ENCODE data around the gene PTPN2. TPM values are rescaled to one million over a fixed set of nuclear protein-coding genes. Genes with fewer than 3 reads are reported as not detected.
"Not testable (repeated sequence)": the region's sequence is repeated elsewhere in the genome, so short reads cannot be mapped to it uniquely, and the experiment has no call there.

PTPN2 gene
- total and polyA plus RNA-seq, 2 experiments from 2014 or later = 49.9 to 65.5 TPM

DNA sequence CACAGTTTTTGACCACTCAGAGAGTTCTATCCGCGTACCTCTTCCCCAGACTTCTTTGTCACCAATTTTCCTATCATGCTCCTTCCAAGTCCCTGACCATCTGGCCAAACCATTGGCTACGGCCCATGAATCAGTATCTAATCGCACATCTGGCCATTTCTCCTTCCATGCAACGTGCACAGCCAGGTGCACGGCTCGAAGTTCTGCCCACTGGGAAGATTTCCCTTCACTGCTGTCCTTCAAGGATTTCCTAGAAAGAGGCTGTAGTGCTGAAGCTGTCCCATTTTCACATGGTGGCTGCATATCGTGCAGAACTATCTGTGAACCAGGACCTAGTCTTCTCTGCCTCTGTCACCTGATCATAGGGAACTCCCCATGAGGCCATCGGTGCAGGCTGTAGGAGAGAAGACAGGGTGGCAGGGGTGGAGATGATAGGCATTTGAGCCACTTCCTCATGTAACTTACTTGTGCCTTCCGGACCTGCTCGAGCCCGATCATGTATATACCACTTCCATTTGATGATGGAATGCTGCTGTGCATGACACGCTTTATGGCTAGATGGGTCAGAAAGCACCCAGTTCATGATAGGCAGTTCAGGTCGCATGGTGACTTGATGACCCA is 127.3 kb downstream of the PTPN2 start:
- not testable (repeated sequence) for H3K4me2 ChIP-seq; H3K4me1 Mint-ChIP-seq; H3K4me1 ChIP-seq (ENCODE audit: insufficient read depth)

GRCh38 chr18:12755606-12756005 is 128.4 kb downstream of the PTPN2 start:
- not testable (repeated sequence) for H3K27me3 ChIP-seq (ENCODE audit: insufficient read depth); H3K36me3 Mint-ChIP-seq (ENCODE audit: low read depth); H3K4me3 ChIP-seq; DNase-seq (ENCODE audit: low spot score); ATAC-seq; H3K4me1 Mint-ChIP-seq; H3K4me2 ChIP-seq; H3K79me2 ChIP-seq (replicated peaks; ENCODE audit: insufficient read depth); H3K27me3 Mint-ChIP-seq (ENCODE audit: insufficient read depth, low read depth, poor library complexity); H3K4me3 Mint-ChIP-seq; H3K27ac ChIP-seq (ENCODE audit: low read depth); H3F3A ChIP-seq (replicated peaks; ENCODE audit: low read depth); H2AFZ ChIP-seq; H4K20me1 ChIP-seq (replicated peaks; ENCODE audit: insufficient read depth); H3K9me3 Mint-ChIP-seq; H3K36me3 ChIP-seq (ENCODE audit: insufficient read depth); H3K4me1 ChIP-seq (ENCODE audit: insufficient read depth); H3K9me2 ChIP-seq (ENCODE audit: insufficient read depth); H3K27ac Mint-ChIP-seq

More for the DNA sequence above, 127.3 kb downstream of the PTPN2 start:
- not testable (repeated sequence) for H2AFZ ChIP-seq; H3K9me2 ChIP-seq (ENCODE audit: insufficient read depth); H3K79me2 ChIP-seq (replicated peaks; ENCODE audit: insufficient read depth); H3K27me3 ChIP-seq (ENCODE audit: insufficient read depth); H3K36me3 ChIP-seq (ENCODE audit: insufficient read depth); H3K4me3 Mint-ChIP-seq; H3K36me3 Mint-ChIP-seq (ENCODE audit: low read depth); DNase-seq (ENCODE audit: low spot score); H3F3A ChIP-seq (replicated peaks; ENCODE audit: low read depth); H3K27ac ChIP-seq (ENCODE audit: low read depth); ATAC-seq; H3K9me3 Mint-ChIP-seq; H3K27ac Mint-ChIP-seq; H4K20me1 ChIP-seq (replicated peaks; ENCODE audit: insufficient read depth); H3K27me3 Mint-ChIP-seq (ENCODE audit: insufficient read depth, low read depth, poor library complexity); H3K4me3 ChIP-seq

DNA sequence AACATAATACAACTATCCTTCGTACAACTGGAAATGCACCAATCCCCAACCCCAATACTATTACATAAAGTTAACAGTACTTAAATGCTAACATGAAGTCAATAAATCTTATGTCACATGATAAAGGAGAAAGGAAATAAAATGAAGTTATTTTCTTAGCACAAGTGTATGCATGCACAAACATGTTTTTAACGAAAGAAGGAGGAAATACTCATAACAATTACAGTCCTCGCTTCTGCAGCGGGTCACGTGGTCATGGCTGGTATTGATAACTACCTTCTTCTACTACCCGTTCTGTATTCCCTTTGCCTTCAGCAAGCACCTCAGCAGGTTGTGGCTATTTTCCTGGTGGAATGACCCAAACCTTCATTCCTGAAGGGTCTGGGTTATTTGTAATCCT is 129.5 kb downstream of the PTPN2 start:
- Histone ChIP-seq H3F3A (replicated peaks; ENCODE audit: low read depth) (no peaks in the 10 kb centered on the region), H4K20me1 (replicated peaks; ENCODE audit: insufficient read depth) (no peaks in the 10 kb centered on the region), H2AFZ (no peak overlapping the region), H3K27me3 (ENCODE audit: insufficient read depth) (no peaks in the 10 kb centered on the region), H3K9me2 (ENCODE audit: insufficient read depth) (no peaks in the 10 kb centered on the region), H3K79me2 (replicated peaks; ENCODE audit: insufficient read depth) (no peaks in the 10 kb centered on the region), H3K4me1 (ENCODE audit: insufficient read depth) (no peaks in the 10 kb centered on the region), H3K36me3 (ENCODE audit: insufficient read depth) (no peaks in the 10 kb centered on the region), H3K4me2 (no peak overlapping the region), H3K27ac (ENCODE audit: low read depth) (no peak overlapping the region), H3K4me3 (no peak overlapping the region)
- Mint-ChIP-seq H3K27ac (no peak overlapping the region), H3K4me3 (no peak overlapping the region), H3K9me3 (no peaks in the 10 kb centered on the region), H3K4me1 (no peaks in the 10 kb centered on the region), H3K36me3 (ENCODE audit: low read depth) (no peaks in the 10 kb centered on the region), H3K27me3 (ENCODE audit: insufficient read depth, low read depth, poor library complexity) (peaks cover 3% of the 10 kb centered on the region)
- TF ChIP-seq ZNF114 (CRISPR knock-in tag; IDR thresholded peaks at IDR 0.05) = no peak
- TF ChIP-seq EZH2phosphoT487 (IDR thresholded peaks at IDR 0.05; ENCODE audit: unreplicated experiment) = no peak
- no peak for TF ChIP-seq STAT1 (IDR thresholded peaks at IDR 0.05; ENCODE audit: unreplicated experiment)
- no peak for TF ChIP-seq EZH2 (IDR thresholded peaks at IDR 0.05; ENCODE audit: low read depth, unreplicated experiment)
- TF ChIP-seq ZNF331 (CRISPR knock-in tag; IDR thresholded peaks at IDR 0.05; ENCODE audit: low read depth) = no peak
- DNase-seq (ENCODE audit: low spot score) (no peak), ATAC-seq (no peak)

GRCh38 chr18:12751891-12752290 is 132.1 kb downstream of the PTPN2 start:
- no peaks in the 10 kb centered on the region for H3K27me3 ChIP-seq (ENCODE audit: insufficient read depth)
- no peak overlapping the region for H3K4me3 ChIP-seq
- no peak overlapping the region for H2AFZ ChIP-seq
- Mint-ChIP-seq H3K9me3 (no peaks in the 10 kb centered on the region), H3K4me1 (no peaks in the 10 kb centered on the region), H3K27me3 (ENCODE audit: insufficient read depth, low read depth, poor library complexity) (peaks cover 3% of the 10 kb centered on the region), H3K36me3 (ENCODE audit: low read depth) (no peaks in the 10 kb centered on the region), H3K27ac (no peak overlapping the region), H3K4me3 (no peak overlapping the region)
- no peaks in the 10 kb centered on the region for H3F3A ChIP-seq (replicated peaks; ENCODE audit: low read depth)
- H4K20me1 ChIP-seq (replicated peaks; ENCODE audit: insufficient read depth) = no peaks in the 10 kb centered on the region
- no peak for ATAC-seq
- H3K79me2 ChIP-seq (replicated peaks; ENCODE audit: insufficient read depth) = no peaks in the 10 kb centered on the region
- DNase-seq (ENCODE audit: low spot score) = no peak
- H3K4me2 ChIP-seq = no peak overlapping the region
- no peaks in the 10 kb centered on the region for H3K9me2 ChIP-seq (ENCODE audit: insufficient read depth)
- H3K27ac ChIP-seq (ENCODE audit: low read depth) = no peak overlapping the region
- no peaks in the 10 kb centered on the region for H3K4me1 ChIP-seq (ENCODE audit: insufficient read depth)
- H3K36me3 ChIP-seq (ENCODE audit: insufficient read depth) = no peaks in the 10 kb centered on the region
- TF ChIP-seq POLR2AphosphoS5 (IDR thresholded peaks at IDR 0.05; ENCODE audit: low read depth) = no peak
- TF ChIP-seq ZNF114 (CRISPR knock-in tag; IDR thresholded peaks at IDR 0.05) = no peak
- TF ChIP-seq CREB1 (CRISPR knock-in tag; IDR thresholded peaks at IDR 0.05; ENCODE audit: low read depth) = no peak
- TF ChIP-seq ZNF331 (CRISPR knock-in tag; IDR thresholded peaks at IDR 0.05; ENCODE audit: low read depth) = no peak
- TF ChIP-seq EZH2 (IDR thresholded peaks at IDR 0.05; ENCODE audit: low read depth, unreplicated experiment) = no peak
- TF ChIP-seq CTCF (conservative IDR thresholded peaks at IDR 0.05; ENCODE audit: low read depth in 2 of 2) = no peak
- TF ChIP-seq, protein P1, sequence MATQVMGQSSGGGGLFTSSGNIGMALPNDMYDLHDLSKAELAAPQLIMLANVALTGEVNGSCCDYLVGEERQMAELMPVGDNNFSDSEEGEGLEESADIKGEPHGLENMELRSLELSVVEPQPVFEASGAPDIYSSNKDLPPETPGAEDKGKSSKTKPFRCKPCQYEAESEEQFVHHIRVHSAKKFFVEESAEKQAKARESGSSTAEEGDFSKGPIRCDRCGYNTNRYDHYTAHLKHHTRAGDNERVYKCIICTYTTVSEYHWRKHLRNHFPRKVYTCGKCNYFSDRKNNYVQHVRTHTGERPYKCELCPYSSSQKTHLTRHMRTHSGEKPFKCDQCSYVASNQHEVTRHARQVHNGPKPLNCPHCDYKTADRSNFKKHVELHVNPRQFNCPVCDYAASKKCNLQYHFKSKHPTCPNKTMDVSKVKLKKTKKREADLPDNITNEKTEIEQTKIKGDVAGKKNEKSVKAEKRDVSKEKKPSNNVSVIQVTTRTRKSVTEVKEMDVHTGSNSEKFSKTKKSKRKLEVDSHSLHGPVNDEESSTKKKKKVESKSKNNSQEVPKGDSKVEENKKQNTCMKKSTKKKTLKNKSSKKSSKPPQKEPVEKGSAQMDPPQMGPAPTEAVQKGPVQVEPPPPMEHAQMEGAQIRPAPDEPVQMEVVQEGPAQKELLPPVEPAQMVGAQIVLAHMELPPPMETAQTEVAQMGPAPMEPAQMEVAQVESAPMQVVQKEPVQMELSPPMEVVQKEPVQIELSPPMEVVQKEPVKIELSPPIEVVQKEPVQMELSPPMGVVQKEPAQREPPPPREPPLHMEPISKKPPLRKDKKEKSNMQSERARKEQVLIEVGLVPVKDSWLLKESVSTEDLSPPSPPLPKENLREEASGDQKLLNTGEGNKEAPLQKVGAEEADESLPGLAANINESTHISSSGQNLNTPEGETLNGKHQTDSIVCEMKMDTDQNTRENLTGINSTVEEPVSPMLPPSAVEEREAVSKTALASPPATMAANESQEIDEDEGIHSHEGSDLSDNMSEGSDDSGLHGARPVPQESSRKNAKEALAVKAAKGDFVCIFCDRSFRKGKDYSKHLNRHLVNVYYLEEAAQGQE (IDR thresholded peaks at IDR 0.05; ENCODE audit: unreplicated experiment) = no peak
- no peak for TF ChIP-seq EZH2phosphoT487 (IDR thresholded peaks at IDR 0.05; ENCODE audit: unreplicated experiment)
- TF ChIP-seq STAT1 (IDR thresholded peaks at IDR 0.05; ENCODE audit: unreplicated experiment) = no peak

All from GM23338 (cell line).